Measurements from ENCODE around the gene RUSF1. TPM values are rescaled to one million over a fixed set of nuclear protein-coding genes. Genes with fewer than 3 reads are reported as not detected.
A peak's percentile ranks its signal among the peaks of the same experiment; 100 is the strongest.

The RUSF1 gene
- total and polyA plus RNA-seq, 9 of the 15 experiments (the other 6 are each of a cell fraction or from before 2014, with no cell fraction given): 0.80 to 52.8 (median 27.6) TPM

DNA sequence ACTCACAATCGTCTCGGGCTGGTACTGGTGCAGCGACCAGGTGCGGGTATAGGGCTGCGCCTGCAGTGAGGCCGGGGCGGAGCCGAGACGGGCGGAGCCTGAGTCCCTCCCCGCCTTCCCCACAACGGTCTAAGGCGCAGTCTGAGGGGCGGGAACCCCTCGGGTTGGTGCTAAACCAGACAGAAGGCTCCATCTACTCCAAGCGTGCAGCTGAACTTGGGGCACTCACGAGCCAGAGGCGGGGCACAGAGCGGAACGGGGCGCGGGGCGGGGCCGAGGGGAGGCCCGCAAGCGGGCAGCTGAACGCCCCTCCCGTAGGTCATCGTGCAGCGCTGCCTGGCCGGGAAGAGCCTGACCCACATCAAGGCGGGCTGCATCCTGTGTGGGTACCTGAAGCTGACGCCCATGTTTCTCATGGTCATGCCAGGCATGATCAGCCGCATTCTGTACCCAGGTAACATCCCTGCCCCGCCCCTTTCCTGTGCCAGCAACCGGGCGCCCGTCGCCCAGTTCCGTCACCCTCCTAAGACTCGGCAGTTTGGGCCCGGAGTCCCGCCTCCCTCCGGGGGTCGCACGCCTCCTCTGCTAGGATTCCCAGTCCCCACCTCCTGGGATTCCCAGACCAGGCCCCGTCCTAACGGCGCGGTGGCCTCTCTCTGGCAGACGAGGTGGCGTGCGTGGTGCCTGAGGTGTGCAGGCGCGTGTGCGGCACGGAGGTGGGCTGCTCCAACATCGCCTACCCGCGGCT lies 20.3 kb downstream of the RUSF1 start (continued):
- TF ChIP-seq, protein P1, sequence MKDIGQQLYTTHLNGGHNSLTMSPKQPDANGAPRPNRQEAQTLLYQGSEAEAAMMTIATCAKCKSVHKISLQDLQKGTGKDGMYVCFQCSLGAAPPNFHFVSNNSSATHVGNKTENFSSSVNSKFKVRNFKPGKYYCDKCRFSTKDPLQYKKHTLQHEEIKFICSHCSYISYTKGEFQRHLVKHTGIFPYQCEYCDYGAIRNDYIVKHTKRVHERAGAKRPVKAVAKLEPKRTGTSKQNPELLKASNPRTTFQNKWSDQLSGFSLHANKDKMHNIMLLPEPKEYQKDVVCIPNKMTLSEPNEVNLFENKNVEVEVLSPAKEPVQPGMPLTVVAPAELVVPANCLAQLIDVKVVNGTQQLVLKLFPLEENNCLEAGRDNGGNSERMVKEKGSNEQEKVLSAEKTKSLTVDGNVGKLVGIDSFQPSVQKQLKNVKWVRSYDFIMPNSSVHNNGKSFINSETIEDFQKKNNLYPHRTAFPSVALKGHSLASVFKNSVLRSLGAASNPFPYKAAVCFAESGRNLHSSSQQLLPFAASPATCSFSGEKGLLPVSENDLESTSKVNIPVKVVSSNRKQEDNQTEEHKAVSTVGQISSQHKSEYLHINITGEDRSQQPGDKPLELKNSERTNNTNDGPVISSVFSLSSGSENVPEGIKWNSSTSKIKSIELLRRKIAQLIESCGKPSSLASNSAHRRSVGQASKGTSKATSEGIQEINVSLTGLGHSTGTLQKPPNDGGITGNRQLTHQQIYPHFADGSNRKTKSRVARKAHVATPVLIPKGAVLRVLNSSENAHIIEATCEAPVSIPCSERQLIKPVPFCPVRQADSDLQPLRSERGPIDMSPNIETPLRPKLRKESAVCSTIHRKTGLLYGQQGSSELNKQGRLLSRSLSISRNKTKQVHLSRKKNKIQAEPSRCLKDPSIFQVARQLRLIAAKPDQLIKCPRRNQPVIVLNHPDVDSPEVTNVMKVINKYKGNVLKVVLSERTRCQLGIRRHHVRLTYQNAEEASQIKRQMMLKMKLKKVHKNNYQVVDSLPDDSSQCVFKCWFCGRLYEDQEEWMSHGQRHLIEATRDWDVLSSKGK (CRISPR knock-in tag; IDR thresholded peaks at IDR 0.05): no peak
- TF ChIP-seq ZKSCAN1 (IDR thresholded peaks at IDR 0.05; ENCODE audit: low read depth, low read length): no peak
- no peak for TF ChIP-seq FOXJ2 (tag; IDR thresholded peaks at IDR 0.05)
- 0 out of 2 replicates have a peak, but pooled peaks have one; percentile 15 for TF ChIP-seq POLR2A (conservative IDR thresholded peaks at IDR 0.05)

DNA sequence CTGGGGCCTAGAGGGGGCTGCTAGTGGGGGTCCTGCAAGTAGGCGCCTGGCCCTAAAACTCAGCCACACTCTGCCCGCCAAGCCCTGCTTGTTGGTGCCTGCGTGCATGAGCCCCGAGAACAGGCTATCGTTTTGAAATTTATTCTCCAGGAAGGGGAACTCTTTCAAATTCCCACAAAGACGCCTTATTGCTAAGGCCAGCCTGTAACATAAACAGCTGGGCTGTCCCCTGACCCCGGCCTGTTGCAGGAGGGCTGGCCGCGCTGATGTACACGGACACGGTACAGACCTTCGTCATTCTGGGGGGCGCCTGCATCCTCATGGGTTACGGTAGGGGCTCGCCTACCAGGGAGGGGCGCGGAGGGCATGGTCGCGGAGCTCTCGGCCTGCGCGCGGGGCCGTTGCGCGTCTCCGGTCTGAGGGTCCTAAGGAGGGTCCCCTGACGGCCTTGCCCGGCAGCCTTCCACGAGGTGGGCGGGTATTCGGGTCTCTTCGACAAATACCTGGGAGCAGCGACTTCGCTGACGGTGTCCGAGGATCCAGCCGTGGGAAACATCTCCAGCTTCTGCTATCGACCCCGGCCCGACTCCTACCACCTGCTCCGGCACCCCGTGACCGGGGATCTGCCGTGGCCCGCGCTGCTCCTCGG lies 21.0 kb downstream of the RUSF1 start:
- H3K27ac ChIP-seq (ENCODE audit: extremely low read depth, low read depth, low read length): no peak overlapping the region
- H2AFZ ChIP-seq (ENCODE audit: low read depth, low read length): no peak overlapping the region
- peaks cover 15% of the 10 kb centered on the region; the same call in 2 of the 3 replicates for H3K36me3 ChIP-seq (ENCODE audit: control insufficient read depth, insufficient read depth, low read length)
- H3K4me2 ChIP-seq (ENCODE audit: insufficient read depth, low read length): no peak overlapping the region
- no peaks in the 10 kb centered on the region for H3K79me2 ChIP-seq (ENCODE audit: control insufficient read depth, insufficient read depth, low read length)
- H4K20me1 ChIP-seq (replicated peaks; ENCODE audit: control insufficient read depth, insufficient read depth, low read length): no peaks in the 10 kb centered on the region
- H3K9ac ChIP-seq (ENCODE audit: insufficient read depth in 1 of 2, low read depth in 2 of 2, low read length in 2 of 2): no peak overlapping the region
- peaks cover 5 to 14% of the 10 kb centered on the region in 2 experiments; a peak in 3 of 5 replicates for H3K4me1 ChIP-seq (replicated peaks in 1 of 2; ENCODE audit: control insufficient read depth in 2 of 2, insufficient read depth in 2 of 2, low read length in 2 of 2)
- ChIA-PET CTCF (ENCODE audit: low intra/inter-chr PET ratio) (no interaction called here), POLR2A (interaction anchor here (0.8 to 4.3 kb wide), 5 partner anchors 8 to 389 kb away, joined by 3 to 20 read pairs (median 12); partner anchors contain the start of gene RUSF1)
- in situ Hi-C loops (cut with MboI) (no loop called here), intact Hi-C loops (cut with micrococcal nuclease) (no loop called here)
- BruUV-seq (replicated peaks): no TSS peak
- no peak overlapping the region for H3K4me3 ChIP-seq
- 93% methylated on average over 39 of the region's 48 CpGs for WGBS (ENCODE audit: insufficient coverage, low coverage, missing lambda C conversion rate)
- H3K9me3 ChIP-seq (replicated peaks; ENCODE audit: control insufficient read depth, insufficient read depth, low read depth, low read length): no peaks in the 10 kb centered on the region
- no peak for FAIRE-seq
- H3K9me1 ChIP-seq (ENCODE audit: control insufficient read depth, insufficient read depth, low read length): no peaks in the 10 kb centered on the region
- H3K27me3 ChIP-seq (ENCODE audit: control insufficient read depth in 2 of 2, insufficient read depth in 2 of 2, low read length in 2 of 2): no peaks in the 10 kb centered on the region
- no peak for DNase-seq (ENCODE audit: extremely low read depth in 1 of 4, low spot score in 3 of 4)
- ATAC-seq: no peak
- TF ChIP-seq ZNF586 (CRISPR knock-in tag; conservative IDR thresholded peaks at IDR 0.05) (no peak), XRCC3 (IDR thresholded peaks at IDR 0.05) (no peak), TRIM28 (IDR thresholded peaks at IDR 0.05) (no peak), PATZ1 (CRISPR knock-in tag; IDR thresholded peaks at IDR 0.05; ENCODE audit: borderline replicate concordance) (no peak), ZNF436 (CRISPR knock-in tag; IDR thresholded peaks at IDR 0.05) (no peak), SNIP1 (IDR thresholded peaks at IDR 0.05; ENCODE audit: low read depth) (no peak), JUN (IDR thresholded peaks at IDR 0.05; ENCODE audit: borderline replicate concordance, low read depth, low read length) (no peak), JUN (CRISPR knock-in tag; IDR thresholded peaks at IDR 0.05; ENCODE audit: borderline replicate concordance) (no peak)
- TF ChIP-seq, protein P2, sequence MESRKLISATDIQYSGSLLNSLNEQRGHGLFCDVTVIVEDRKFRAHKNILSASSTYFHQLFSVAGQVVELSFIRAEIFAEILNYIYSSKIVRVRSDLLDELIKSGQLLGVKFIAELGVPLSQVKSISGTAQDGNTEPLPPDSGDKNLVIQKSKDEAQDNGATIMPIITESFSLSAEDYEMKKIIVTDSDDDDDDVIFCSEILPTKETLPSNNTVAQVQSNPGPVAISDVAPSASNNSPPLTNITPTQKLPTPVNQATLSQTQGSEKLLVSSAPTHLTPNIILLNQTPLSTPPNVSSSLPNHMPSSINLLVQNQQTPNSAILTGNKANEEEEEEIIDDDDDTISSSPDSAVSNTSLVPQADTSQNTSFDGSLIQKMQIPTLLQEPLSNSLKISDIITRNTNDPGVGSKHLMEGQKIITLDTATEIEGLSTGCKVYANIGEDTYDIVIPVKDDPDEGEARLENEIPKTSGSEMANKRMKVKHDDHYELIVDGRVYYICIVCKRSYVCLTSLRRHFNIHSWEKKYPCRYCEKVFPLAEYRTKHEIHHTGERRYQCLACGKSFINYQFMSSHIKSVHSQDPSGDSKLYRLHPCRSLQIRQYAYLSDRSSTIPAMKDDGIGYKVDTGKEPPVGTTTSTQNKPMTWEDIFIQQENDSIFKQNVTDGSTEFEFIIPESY (CRISPR knock-in tag; IDR thresholded peaks at IDR 0.05): peak; percentile 39; the same call in 1 of the 2 replicates

Data from K562 (cell line).